ENCODE results near the gene TSLP. TPM values are rescaled to one million over a fixed set of nuclear protein-coding genes. Genes with fewer than 3 reads are reported as not detected.

TSLP gene
- total RNA-seq, 1 experiment from 2014 or later, result not detected

GRCh38 chr5:111079846-111080245 lies 8.3 kb downstream of the TSLP start:
- BruUV-seq (replicated peaks), result no TSS peak
- CTCF ChIA-PET, result no interaction called here
- H3K36me3 ChIP-seq (ENCODE audit: control insufficient read depth, insufficient read depth, low read length), result no peaks in the 10 kb centered on the region
- H3K4me3 ChIP-seq (ENCODE audit: low read depth in 2 of 2, low read length in 2 of 2), result no peak overlapping the region
- in situ Hi-C loops (cut with HindIII; ENCODE audit: low pct_unique_long_range_greater_than_20kb, low sequenced_read_pairs) (no loop called here), intact Hi-C loops (cut with micrococcal nuclease; ENCODE audit: unreplicated experiment) (no loop called here)
- ATAC-seq (no peak), DNase-seq (ENCODE audit: low read depth, low spot score) (no peak)
- POLR2A ChIA-PET, result no interaction called here
- no peaks in the 10 kb centered on the region for H3K4me1 ChIP-seq (ENCODE audit: control insufficient read depth, insufficient read depth, low read length)
- H3K9me3 ChIP-seq (ENCODE audit: control insufficient read depth, insufficient read depth, low read depth, low read length), result no peaks in the 10 kb centered on the region
- H3K27me3 ChIP-seq (ENCODE audit: control insufficient read depth, insufficient read depth, low read length), result peaks cover 13% of the 10 kb centered on the region
- TF ChIP-seq POLR2AphosphoS5 (IDR thresholded peaks at IDR 0.05; ENCODE audit: low read depth, low read length), result no peak
- no peak for TF ChIP-seq TCF7L2 (IDR thresholded peaks at IDR 0.05; ENCODE audit: low read depth, low read length)
- no peak for TF ChIP-seq REST (IDR thresholded peaks at IDR 0.05; ENCODE audit: insufficient read depth in 1 of 2, low read depth in 2 of 2, low read length in 1 of 2)
- TF ChIP-seq CTCF (IDR thresholded peaks at IDR 0.05), result no peak
- no peak for TF ChIP-seq SIN3A (IDR thresholded peaks at IDR 0.05; ENCODE audit: borderline replicate concordance, insufficient read depth, low read depth, low read length)
- no peak overlapping the region for H3K27ac ChIP-seq (ENCODE audit: low read length)

- Histone ChIP-seq H3K27me3 (ENCODE audit: control insufficient read depth, insufficient read depth, low read length) (peaks cover 13% of the 10 kb centered on the region), H3K9me3 (ENCODE audit: control insufficient read depth, insufficient read depth, low read depth, low read length) (no peaks in the 10 kb centered on the region), H3K4me3 (ENCODE audit: low read depth in 2 of 2, low read length in 2 of 2) (no peak overlapping the region), H3K4me1 (ENCODE audit: control insufficient read depth, insufficient read depth, low read length) (no peaks in the 10 kb centered on the region), H3K27ac (ENCODE audit: low read length) (no peak overlapping the region), H3K36me3 (ENCODE audit: control insufficient read depth, insufficient read depth, low read length) (no peaks in the 10 kb centered on the region)
- DNase-seq (ENCODE audit: low read depth, low spot score) (no peak), ATAC-seq (no peak)
- POLR2A ChIA-PET, result no interaction called here
- in situ Hi-C loops (cut with HindIII; ENCODE audit: low pct_unique_long_range_greater_than_20kb, low sequenced_read_pairs) (no loop called here), intact Hi-C loops (cut with micrococcal nuclease; ENCODE audit: unreplicated experiment) (no loop called here)
- TF ChIP-seq REST (IDR thresholded peaks at IDR 0.05; ENCODE audit: insufficient read depth in 1 of 2, low read depth in 2 of 2, low read length in 1 of 2) (no peak), POLR2AphosphoS5 (IDR thresholded peaks at IDR 0.05; ENCODE audit: low read depth, low read length) (no peak), CTCF (IDR thresholded peaks at IDR 0.05) (no peak), SIN3A (IDR thresholded peaks at IDR 0.05; ENCODE audit: borderline replicate concordance, insufficient read depth, low read depth, low read length) (no peak), TCF7L2 (IDR thresholded peaks at IDR 0.05; ENCODE audit: low read depth, low read length) (no peak)
- CTCF ChIA-PET, result no interaction called here
- BruUV-seq (replicated peaks), result no TSS peak
These were observed 11.8 kb downstream of the TSLP start for GRCh38 chr5:111083323-111083722.

Data from Panc1 (cell line).